ENCODE measurements around the gene MRTFB. TPM values are rescaled to one million over a fixed set of nuclear protein-coding genes. Genes with fewer than 3 reads are reported as not detected.

The MRTFB gene
- total and polyA plus RNA-seq, 8 donors: 4.3 to 81.6 (median 22.4) TPM

- Histone ChIP-seq H3K27ac (peak overlapping the region; percentile 34 to 79 (median 66)), H3K27me3 (no peaks in the 10 kb centered on the region), H3K36me3 (no peaks in the 10 kb centered on the region), H3K9me3 (no peaks in the 10 kb centered on the region), H3K4me1 (peaks cover 0 to 29% (median 16%) of the 10 kb centered on the region in 4 donors), H3K4me3 (peak overlapping the region; percentile 31 to 42 (median 35))
- TF ChIP-seq POLR2AphosphoS5 (IDR thresholded peaks at IDR 0.05): no peak
- TF ChIP-seq EP300 (IDR thresholded peaks at IDR 0.05): no peak
- TF ChIP-seq, protein P1, sequence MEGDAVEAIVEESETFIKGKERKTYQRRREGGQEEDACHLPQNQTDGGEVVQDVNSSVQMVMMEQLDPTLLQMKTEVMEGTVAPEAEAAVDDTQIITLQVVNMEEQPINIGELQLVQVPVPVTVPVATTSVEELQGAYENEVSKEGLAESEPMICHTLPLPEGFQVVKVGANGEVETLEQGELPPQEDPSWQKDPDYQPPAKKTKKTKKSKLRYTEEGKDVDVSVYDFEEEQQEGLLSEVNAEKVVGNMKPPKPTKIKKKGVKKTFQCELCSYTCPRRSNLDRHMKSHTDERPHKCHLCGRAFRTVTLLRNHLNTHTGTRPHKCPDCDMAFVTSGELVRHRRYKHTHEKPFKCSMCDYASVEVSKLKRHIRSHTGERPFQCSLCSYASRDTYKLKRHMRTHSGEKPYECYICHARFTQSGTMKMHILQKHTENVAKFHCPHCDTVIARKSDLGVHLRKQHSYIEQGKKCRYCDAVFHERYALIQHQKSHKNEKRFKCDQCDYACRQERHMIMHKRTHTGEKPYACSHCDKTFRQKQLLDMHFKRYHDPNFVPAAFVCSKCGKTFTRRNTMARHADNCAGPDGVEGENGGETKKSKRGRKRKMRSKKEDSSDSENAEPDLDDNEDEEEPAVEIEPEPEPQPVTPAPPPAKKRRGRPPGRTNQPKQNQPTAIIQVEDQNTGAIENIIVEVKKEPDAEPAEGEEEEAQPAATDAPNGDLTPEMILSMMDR (IDR thresholded peaks at IDR 0.05): no peak
- TF ChIP-seq POLR2A (IDR thresholded peaks at IDR 0.05): no peak
- 59 to 82% (median 64%) methylated on average over 5 of the region's 5 CpGs for whole genome bisulfite sequencing, 5 donors
- DNase-seq: peak in 1 of 2 donors; percentile 13
- intact Hi-C loops (cut with DNase I; ENCODE audit: low total_unique reads): no loop called here
Measured at GRCh38 chr16:14186795-14187221, 115.7 kb downstream of the MRTFB start.

- no peaks in the 10 kb centered on the region for H3K9me3 ChIP-seq
- H3K4me3 ChIP-seq: peak overlapping the region; percentile 31 to 42 (median 35)
- H3K27ac ChIP-seq: peak overlapping the region in 4 of 5 donors; percentile 16 to 79 (median 71)
- WGBS, 5 donors: 62 to 80% (median 78%) methylated on average over 10 of the region's 10 CpGs
- peaks cover 0 to 29% (median 14%) of the 10 kb centered on the region in 4 donors for H3K4me1 ChIP-seq
- no peak for TF ChIP-seq POLR2AphosphoS5 (IDR thresholded peaks at IDR 0.05)
- no peak for TF ChIP-seq EP300 (IDR thresholded peaks at IDR 0.05)
- TF ChIP-seq, protein P1 (IDR thresholded peaks at IDR 0.05): no peak
- TF ChIP-seq POLR2A (IDR thresholded peaks at IDR 0.05): no peak
- H3K36me3 ChIP-seq: no peaks in the 10 kb centered on the region
- H3K27me3 ChIP-seq: no peaks in the 10 kb centered on the region
- no peak for DNase-seq
- intact Hi-C loops (cut with DNase I; ENCODE audit: low total_unique reads): no loop called here
Measured at GRCh38 chr16:14187517-14188338, 116.6 kb downstream of the MRTFB start.

DNA sequence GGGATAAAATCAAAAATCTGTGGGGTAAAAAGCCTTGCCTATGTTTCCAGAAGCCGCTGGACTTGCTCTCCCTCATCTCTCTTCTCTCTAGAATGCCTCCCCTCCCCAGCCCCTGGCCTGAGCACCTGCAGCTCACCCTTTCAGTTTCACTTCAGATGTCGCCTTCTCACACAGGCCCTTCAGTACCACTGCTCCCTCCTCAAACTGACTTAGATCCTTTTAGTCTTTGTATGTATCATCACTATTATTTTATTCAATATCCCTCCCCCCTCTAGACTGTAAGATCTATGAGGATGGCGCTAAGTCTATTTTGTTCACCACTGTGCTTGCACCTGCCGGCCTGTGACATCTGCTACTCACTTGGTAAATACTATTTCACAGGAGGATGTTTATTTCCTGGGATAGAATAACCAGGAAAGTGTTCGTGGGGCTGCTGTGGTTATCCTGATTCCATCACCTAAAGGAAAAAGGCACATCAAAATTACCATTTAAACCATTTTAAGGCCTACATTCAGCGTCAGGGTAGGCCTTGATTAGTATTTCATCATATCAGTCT, 122.3 kb downstream of the MRTFB start:
- peak overlapping the region in 1 of 4 donors; percentile 10 for H3K4me3 ChIP-seq
- WGBS, 5 donors: 66 to 75% (median 72%) methylated on average over 6 of the region's 6 CpGs
- H3K4me1 ChIP-seq: peaks cover 0 to 20% (median 5%) of the 10 kb centered on the region in 4 donors
- no peaks in the 10 kb centered on the region for H3K36me3 ChIP-seq
- TF ChIP-seq, protein P1 (IDR thresholded peaks at IDR 0.05): no peak
- TF ChIP-seq EP300 (IDR thresholded peaks at IDR 0.05): no peak
- TF ChIP-seq POLR2A (IDR thresholded peaks at IDR 0.05): no peak
- no peak for TF ChIP-seq POLR2AphosphoS5 (IDR thresholded peaks at IDR 0.05)
- no peaks in the 10 kb centered on the region for H3K9me3 ChIP-seq
- intact Hi-C loops (cut with DNase I; ENCODE audit: low total_unique reads): no loop called here
- no peaks in the 10 kb centered on the region for H3K27me3 ChIP-seq
- H3K27ac ChIP-seq: peak overlapping the region in 1 of 5 donors; percentile 50
- DNase-seq: peak; percentile 28 to 34

DNA sequence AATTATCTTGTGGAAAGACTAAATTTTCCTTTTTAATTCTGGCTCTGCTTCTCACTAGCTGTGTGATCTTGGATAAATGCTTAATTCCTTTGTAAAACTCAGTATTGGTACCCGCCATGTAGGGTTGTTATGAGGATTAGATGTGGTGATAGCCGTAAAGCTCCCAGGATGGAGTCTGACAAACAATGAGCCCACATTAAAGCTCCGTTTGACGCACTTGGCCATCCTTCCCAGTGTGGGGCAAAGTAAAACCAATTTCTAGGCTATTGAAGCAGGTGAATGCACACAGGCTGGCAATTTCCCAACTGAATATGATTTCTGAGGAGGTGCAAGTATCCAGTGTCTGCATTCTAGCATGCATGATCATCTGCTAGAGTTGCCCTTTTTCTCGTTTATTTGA, 123.6 kb downstream of the MRTFB start:
- no peak for DNase-seq
- intact Hi-C loops (cut with DNase I; ENCODE audit: low total_unique reads): no loop called here
- Histone ChIP-seq H3K4me1 (peaks cover 0 to 25% (median 5%) of the 10 kb centered on the region in 4 donors), H3K27me3 (no peaks in the 10 kb centered on the region), H3K27ac (no peak overlapping the region), H3K4me3 (no peak overlapping the region), H3K36me3 (no peaks in the 10 kb centered on the region), H3K9me3 (no peaks in the 10 kb centered on the region)
- WGBS, 5 donors: 78 to 91% (median 89%) methylated on average over 5 of the region's 5 CpGs
- TF ChIP-seq POLR2A (IDR thresholded peaks at IDR 0.05) (no peak), POLR2AphosphoS5 (IDR thresholded peaks at IDR 0.05) (no peak), EP300 (IDR thresholded peaks at IDR 0.05) (no peak)
- TF ChIP-seq, protein P1 (IDR thresholded peaks at IDR 0.05): no peak

Measured in stomach (tissue), 9 donors.